Measurements from ENCODE around the gene MAGIX.

Gene MAGIX

DNA sequence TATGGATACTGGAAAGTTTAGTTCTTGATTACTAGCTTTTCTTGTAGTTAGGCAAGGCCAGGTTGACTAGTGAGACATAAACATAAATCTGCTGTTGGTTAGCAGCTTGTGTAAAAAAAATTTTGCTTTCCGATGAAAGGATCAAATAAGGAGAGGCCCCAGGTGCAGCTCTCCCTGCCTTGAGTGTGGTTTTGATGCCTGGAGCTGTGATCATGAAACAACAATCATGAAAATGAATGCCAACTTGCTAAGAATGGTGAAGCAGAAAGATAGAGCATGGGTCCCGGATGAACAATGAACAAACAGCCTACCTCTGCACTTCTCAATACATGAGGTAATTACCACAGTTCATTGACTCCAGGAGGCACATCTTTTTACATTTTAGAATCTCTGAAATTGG lies 51.9 kb downstream of the MAGIX start:
- Histone ChIP-seq H3K4me1 (ENCODE audit: low read depth, poor library complexity, severe bottlenecking) (no peaks in the 10 kb centered on the region), H3K27me3 (ENCODE audit: insufficient read depth, low read depth) (no peaks in the 10 kb centered on the region), H3K79me2 (ENCODE audit: insufficient read depth, low read depth) (no peaks in the 10 kb centered on the region), H3K27ac (no peak overlapping the region), H3K4me3 (IDR thresholded peaks at IDR 0.05; ENCODE audit: insufficient read depth, low read depth, low read length) (no peak overlapping the region), H2AFZ (ENCODE audit: low read depth) (no peak overlapping the region), H4K20me1 (ENCODE audit: insufficient read depth) (no peaks in the 10 kb centered on the region), H3K9ac (no peak overlapping the region), H3K36me3 (ENCODE audit: insufficient read depth) (no peaks in the 10 kb centered on the region), H3K4me2 (no peak overlapping the region)
- TF ChIP-seq, protein P1, sequence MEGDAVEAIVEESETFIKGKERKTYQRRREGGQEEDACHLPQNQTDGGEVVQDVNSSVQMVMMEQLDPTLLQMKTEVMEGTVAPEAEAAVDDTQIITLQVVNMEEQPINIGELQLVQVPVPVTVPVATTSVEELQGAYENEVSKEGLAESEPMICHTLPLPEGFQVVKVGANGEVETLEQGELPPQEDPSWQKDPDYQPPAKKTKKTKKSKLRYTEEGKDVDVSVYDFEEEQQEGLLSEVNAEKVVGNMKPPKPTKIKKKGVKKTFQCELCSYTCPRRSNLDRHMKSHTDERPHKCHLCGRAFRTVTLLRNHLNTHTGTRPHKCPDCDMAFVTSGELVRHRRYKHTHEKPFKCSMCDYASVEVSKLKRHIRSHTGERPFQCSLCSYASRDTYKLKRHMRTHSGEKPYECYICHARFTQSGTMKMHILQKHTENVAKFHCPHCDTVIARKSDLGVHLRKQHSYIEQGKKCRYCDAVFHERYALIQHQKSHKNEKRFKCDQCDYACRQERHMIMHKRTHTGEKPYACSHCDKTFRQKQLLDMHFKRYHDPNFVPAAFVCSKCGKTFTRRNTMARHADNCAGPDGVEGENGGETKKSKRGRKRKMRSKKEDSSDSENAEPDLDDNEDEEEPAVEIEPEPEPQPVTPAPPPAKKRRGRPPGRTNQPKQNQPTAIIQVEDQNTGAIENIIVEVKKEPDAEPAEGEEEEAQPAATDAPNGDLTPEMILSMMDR (conservative IDR thresholded peaks at IDR 0.05; ENCODE audit: low read depth, low read length): no peak

DNA sequence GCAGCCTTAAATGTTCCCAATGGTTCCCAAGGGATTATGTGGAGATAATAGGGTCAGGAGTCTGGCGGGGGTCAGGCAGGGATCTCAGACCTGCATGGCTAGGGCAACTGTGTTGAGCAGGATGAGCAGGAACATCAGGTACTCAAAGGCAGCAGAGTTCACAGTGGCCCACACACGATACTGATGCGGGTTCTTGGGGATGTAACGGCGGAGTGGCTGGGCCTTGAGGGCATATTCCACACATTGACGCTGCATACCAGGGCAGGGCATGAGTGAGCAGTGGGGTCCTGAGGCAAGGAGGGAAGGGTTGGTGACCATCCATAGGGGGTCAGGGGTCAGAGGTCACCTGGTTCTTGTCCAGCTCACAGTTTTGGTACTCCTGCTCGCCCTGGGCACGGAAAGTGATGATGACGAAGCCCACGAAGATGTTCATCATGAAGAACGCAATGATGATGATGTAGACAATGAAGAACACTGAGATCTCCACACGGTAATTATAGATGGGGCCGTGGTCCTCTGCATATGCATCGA lies 52.5 kb downstream of the MAGIX start:
- Histone ChIP-seq H3K36me3 (ENCODE audit: insufficient read depth) (no peaks in the 10 kb centered on the region), H3K4me1 (ENCODE audit: low read depth, poor library complexity, severe bottlenecking) (no peaks in the 10 kb centered on the region), H3K4me3 (IDR thresholded peaks at IDR 0.05; ENCODE audit: insufficient read depth, low read depth, low read length) (no peak overlapping the region), H2AFZ (ENCODE audit: low read depth) (no peak overlapping the region), H3K27ac (no peak overlapping the region), H3K79me2 (ENCODE audit: insufficient read depth, low read depth) (no peaks in the 10 kb centered on the region), H3K4me2 (no peak overlapping the region), H3K27me3 (ENCODE audit: insufficient read depth, low read depth) (no peaks in the 10 kb centered on the region), H3K9ac (no peak overlapping the region), H4K20me1 (ENCODE audit: insufficient read depth) (no peaks in the 10 kb centered on the region)
- TF ChIP-seq, protein P1 (conservative IDR thresholded peaks at IDR 0.05; ENCODE audit: low read depth, low read length): no peak

All from KMS-11 (cell line).